Esophagus squamous epithelium (tissue), 5 donors: ENCODE measurements around the gene DLX5. TPM values are rescaled to one million over a fixed set of nuclear protein-coding genes. Genes with fewer than 3 reads are reported as not detected.

Source experiments
- DNase-seq: peaks from one replicate; lab custom pipeline; 2025; lab: John Stamatoyannopoulos, UW
- H3K27ac ChIP-seq, 4 donors: fragments of 200-600 bp; sonication (generic); one replicate each; pipeline ENCODE4 v1.5.1; 2016 to 2019; ENCODE audit warnings: mild to moderate bottlenecking in 1 of 4
- H3K27me3 ChIP-seq, 4 donors: fragments of 200-600 bp; sonication (generic); 1 replicate in 3 of 4; 2 replicates in 1 of 4; pipeline versions ENCODE4 v1.5.1 to v1.6.0; 2017 to 2021; ENCODE audit warnings: antibody characterized with exemption in 1 of 4
- H3K36me3 ChIP-seq, 3 donors: fragments of 200-600 bp; sonication (generic); one replicate each; pipeline ENCODE4 v1.5.1; 2016 to 2019
- H3K4me1 ChIP-seq, 3 donors: fragments of 200-600 bp; sonication (generic); one replicate each; pipeline ENCODE4 v1.5.1; 2017 to 2019
- H3K4me3 ChIP-seq, 4 donors: fragments of 200-600 bp; sonication (generic); 1 replicate in 3 of 4; 2 replicates in 1 of 4; pipeline ENCODE4 v1.5.1; 2016 to 2019; ENCODE audit warnings: mild to moderate bottlenecking in 2 of 4, moderate library complexity in 1 of 4
- H3K9me3 ChIP-seq, 3 donors: fragments of 200-600 bp; sonication (generic); one replicate each; pipeline ENCODE4 v1.5.1; 2016 to 2019
- CTCF ChIP-seq, 6 experiments: fragments of 450-650 bp in 4 of 6; fragments of 200-600 bp in 2 of 6; sonication (generic) in 2 of 6; IDR thresholded peaks; one replicate each; pipeline ENCODE4 v1.5.1; 2016 to 2019; ENCODE audit warnings: antibody characterized with exemption in 6 of 6, mild to moderate bottlenecking in 4 of 6, moderate library complexity in 4 of 6
- POLR2A ChIP-seq, 4 donors: fragments of 450-650 bp; IDR thresholded peaks; one replicate each; pipeline ENCODE4 v1.6.1; 2017; ENCODE audit warnings: antibody characterized with exemption in 4 of 4, mild to moderate bottlenecking in 4 of 4, moderate library complexity in 3 of 4
- whole genome bisulfite sequencing, 2 donors: methylation state at CpG; one replicate each; pipeline ENCODE4 v1.1.5; 2018; 5-methylcytosine and 5-hydroxymethylcytosine counted together
- intact Hi-C: fragments of 100-400 bp; cut with DNase I; formaldehyde crosslinking; loops from one replicate; pipeline ENCODE4 v1.15.0; 2022
- total RNA-seq, 4 donors: library from RNA; depleted of rRNA; stranded (reverse); fragments of >200 nt; gene quantifications; one replicate each; pipeline ENCODE4 v1.1.0, GENCODE V29; 2016
- donor health status: DM: yes; HTN: yes; CAD: no.

The DLX5 gene
- total RNA-seq, 4 donors from 2014 or later = 1.3 to 1.8 (median 1.7) TPM; not detected in 1

GRCh38 chr7:97001221-97001620 lies 23.4 kb downstream of the DLX5 start:
- Histone ChIP-seq H3K4me3 (no peak overlapping the region), H3K36me3 (no peaks in the 10 kb centered on the region), H3K27me3 (peaks cover 29 to 100% (median 69%) of the 10 kb centered on the region in 4 donors), H3K4me1 (peaks cover 11 to 50% (median 11%) of the 10 kb centered on the region in 3 donors), H3K27ac (no peak overlapping the region), H3K9me3 (no peaks in the 10 kb centered on the region)
- 32 to 38% methylated on average over 3 of the region's 3 CpGs for WGBS, 2 donors
- no peak for DNase-seq
- no peak for TF ChIP-seq POLR2A (IDR thresholded peaks at IDR 0.05)
- intact Hi-C loops = no loop called here

GRCh38 chr7:96998744-96999143 lies 25.9 kb downstream of the DLX5 start:
- H3K9me3 ChIP-seq = no peaks in the 10 kb centered on the region
- H3K4me1 ChIP-seq = peaks cover 0 to 28% (median 1%) of the 10 kb centered on the region in 3 donors
- 2 to 15% methylated on average over 11 to 14 of the region's 14 CpGs for WGBS, 2 donors
- no peak overlapping the region for H3K4me3 ChIP-seq
- H3K36me3 ChIP-seq = no peaks in the 10 kb centered on the region
- intact Hi-C loops = no loop called here
- peaks cover 19 to 100% (median 63%) of the 10 kb centered on the region in 4 donors for H3K27me3 ChIP-seq
- TF ChIP-seq CTCF (IDR thresholded peaks at IDR 0.05) = no peak
- TF ChIP-seq POLR2A (IDR thresholded peaks at IDR 0.05) = no peak
- DNase-seq = no peak
- H3K27ac ChIP-seq = no peak overlapping the region

- Histone ChIP-seq H3K36me3 (no peaks in the 10 kb centered on the region), H3K27ac (no peak overlapping the region), H3K9me3 (no peaks in the 10 kb centered on the region), H3K4me1 (peaks cover 0 to 24% (median 0%) of the 10 kb centered on the region in 3 donors), H3K4me3 (no peak overlapping the region), H3K27me3 (peaks cover 16 to 100% (median 61%) of the 10 kb centered on the region in 4 donors)
- TF ChIP-seq CTCF (IDR thresholded peaks at IDR 0.05) (no peak), POLR2A (IDR thresholded peaks at IDR 0.05) (no peak)
- WGBS, 2 donors = 9 to 17% methylated on average over 5 to 11 of the region's 11 CpGs
- intact Hi-C loops = no loop called here
- no peak for DNase-seq
These were observed 26.3 kb downstream of the DLX5 start for GRCh38 chr7:96998333-96998732.

- no peak for DNase-seq
- WGBS, 2 donors = 14 to 32% methylated on average over 18 to 23 of the region's 23 CpGs
These were observed 27.1 kb downstream of the DLX5 start for GRCh38 chr7:96997512-96998032.

GRCh38 chr7:96996958-96997511 lies 27.6 kb downstream of the DLX5 start:
- no peak overlapping the region for H3K27ac ChIP-seq
- H3K4me3 ChIP-seq = no peak overlapping the region
- peaks cover 16 to 100% (median 59%) of the 10 kb centered on the region in 4 donors for H3K27me3 ChIP-seq
- H3K36me3 ChIP-seq = no peaks in the 10 kb centered on the region
- no peak for DNase-seq
- peaks cover 0 to 36% (median 0%) of the 10 kb centered on the region in 3 donors for H3K4me1 ChIP-seq
- peaks cover 0 to 5% (median 5%) of the 10 kb centered on the region in 3 donors for H3K9me3 ChIP-seq
- intact Hi-C loops = no loop called here
- 10 to 13% methylated on average over 11 to 12 of the region's 14 CpGs for WGBS, 2 donors
- TF ChIP-seq CTCF (IDR thresholded peaks at IDR 0.05) (no peak), POLR2A (IDR thresholded peaks at IDR 0.05) (no peak)

More at GRCh38 chr7:96997512-96998032, 27.1 kb downstream of the DLX5 start:
- peaks cover 16 to 100% (median 60%) of the 10 kb centered on the region in 4 donors for H3K27me3 ChIP-seq
- peaks cover 0 to 5% (median under 1%) of the 10 kb centered on the region in 3 donors for H3K9me3 ChIP-seq
- H3K4me1 ChIP-seq = peaks cover 0 to 31% (median 0%) of the 10 kb centered on the region in 3 donors
- H3K4me3 ChIP-seq = no peak overlapping the region
- intact Hi-C loops = no loop called here
- TF ChIP-seq CTCF (IDR thresholded peaks at IDR 0.05) (no peak), POLR2A (IDR thresholded peaks at IDR 0.05) (no peak)
- H3K27ac ChIP-seq = no peak overlapping the region
- H3K36me3 ChIP-seq = no peaks in the 10 kb centered on the region
